GM12891 (cell line): Measurements from ENCODE around the gene S100A8.
"Not testable (repeated sequence)": the region's sequence is repeated elsewhere in the genome, so short reads cannot be mapped to it uniquely, and the experiment has no call there.

Experiments used
- POLR2A ChIP-seq: IDR thresholded peaks from 2 replicates; pipeline ENCODE4 v1.6.1; 2011; ENCODE audit warnings: low read depth, low read length, control low read depth
- POLR2AphosphoS5 ChIP-seq: IDR thresholded peaks from 2 replicates; pipeline ENCODE4 v1.6.1; 2011; ENCODE audit warnings: low read depth, low read length, control low read depth
- POU2F2 ChIP-seq: IDR thresholded peaks from 2 replicates; pipeline ENCODE4 v1.6.1; 2011; ENCODE audit warnings: low read depth, mild to moderate bottlenecking, control low read depth, low read length, moderate library complexity
- SPI1 ChIP-seq: IDR thresholded peaks from 2 replicates; pipeline ENCODE4 v1.6.1; 2011; ENCODE audit warnings: low read depth, low read length, control low read depth
- TAF1 ChIP-seq: IDR thresholded peaks from 2 replicates; pipeline ENCODE4 v1.6.1; 2011; ENCODE audit warnings: low read depth, low read length, control low read depth

GRCh38 chr1:153413961-153414360 is 23.1 kb upstream of the S100A8 start:
- TF ChIP-seq SPI1, POLR2AphosphoS5, POU2F2, TAF1, POLR2A: not testable (repeated sequence)
